ENCODE results near the gene USP1.

The USP1 gene

GRCh38 chr1:62493656-62494055, 56.8 kb downstream of the USP1 start:
- no peak for DNase-seq (ENCODE audit: low read depth)

DNA sequence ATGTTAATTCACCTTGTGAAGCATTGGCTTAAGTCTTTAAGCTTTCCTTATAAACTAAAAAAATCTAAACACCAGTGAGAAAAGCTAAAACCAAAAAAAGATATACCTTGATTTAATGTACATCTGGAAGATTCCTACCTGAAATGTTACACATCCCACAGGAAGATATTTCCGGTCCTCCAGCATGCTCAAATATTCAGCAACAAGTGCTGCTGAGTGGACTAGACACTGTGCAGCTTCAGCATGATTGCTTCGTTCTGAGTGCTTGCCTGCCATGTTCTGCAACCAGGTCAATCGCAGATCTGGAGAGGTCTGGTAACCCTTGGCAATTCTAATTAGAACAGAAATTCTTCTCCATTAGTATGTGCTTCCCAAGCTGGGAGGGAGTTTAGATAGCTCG, 57.3 kb downstream of the USP1 start:
- DNase-seq (ENCODE audit: low read depth), result no peak

GRCh38 chr1:62500210-62500609, 63.4 kb downstream of the USP1 start:
- no peak for DNase-seq (ENCODE audit: low read depth)
